HepG2 (cell line): ENCODE data around the gene AASDHPPT. TPM values are rescaled to one million over a fixed set of nuclear protein-coding genes. Genes with fewer than 3 reads are reported as not detected.

Source experiments
- ATAC-seq: fragments of 200-7000 bp; cut with Tn5 transposase; 3 replicates; pipeline ENCODE4 v1.9.1; 2020; ENCODE audit warnings: mild to moderate bottlenecking, moderate library complexity
- BruUV-seq: library from RNA; stranded (reverse); fragments of 400-500 nt; replicated peaks from 2 replicates; lab custom pipeline; 2021; lab: Mats Ljungman, UMichigan
- CTCF ChIA-PET: fragments of 300-600 bp; formaldehyde crosslinking; extraction: SDS; loops from one replicate; lab custom pipeline; 2021; ENCODE audit warnings: low total read pairs, inconsistent platforms, low intra/inter-chr PET ratio; lab: Yijun Ruan, JAX
- POLR2A ChIA-PET: fragments of 350-600 bp; sonication (Branson Sonifier 250); formaldehyde crosslinking; loops from one replicate; lab custom pipeline; 2020; ENCODE audit warnings: antibody characterized with exemption, inconsistent platforms; lab: Yijun Ruan, JAX
- DNase-seq: peaks from one replicate; pipeline ENCODE4 v3.0.0-alpha.2; 2015; ENCODE audit warnings: low spot score
- FAIRE-seq: peaks from 3 replicates; lab custom pipeline; 2011; peaks lifted over from hg19 to GRCh38; lab: Jason Lieb, UNC
- H2AFZ ChIP-seq: one replicate; pipeline ENCODE4 v1.6.1; 2011; ENCODE audit warnings: low read length, inconsistent platforms
- H3K27ac ChIP-seq: fragments of 300-600 bp; 3 replicates; pipeline ENCODE4 v1.8.0; 2011; ENCODE audit warnings: mixed run types, mild to moderate bottlenecking, mixed read lengths, low read length, inconsistent platforms; ENCODE audit not compliant: insufficient read depth; ENCODE audit errors: extremely low read length
- H3K27me3 ChIP-seq, 2 experiments: fragments of 200-600 bp in 1 of 2; 2 replicates in 1 of 2; 3 replicates in 1 of 2; pipeline versions ENCODE4 v1.6.0 to v1.8.0; 2011; ENCODE audit warnings: low read length in 2 of 2, mild to moderate bottlenecking in 2 of 2, moderate library complexity in 2 of 2, inconsistent platforms in 1 of 2; ENCODE audit not compliant: insufficient read depth in 2 of 2, control insufficient read depth in 1 of 2
- H3K36me3 ChIP-seq, 2 experiments: fragments of 200-600 bp in 1 of 2; replicated peaks in 1 of 2; 2 replicates in 1 of 2; 3 replicates in 1 of 2; pipeline versions ENCODE4 v1.5.1 to v1.8.0; 2011; ENCODE audit warnings: low read length in 2 of 2, inconsistent platforms in 1 of 2; ENCODE audit not compliant: insufficient read depth in 2 of 2, control insufficient read depth in 1 of 2
- H3K4me1 ChIP-seq: 2 replicates; pipeline ENCODE4 v1.5.1; 2012; ENCODE audit warnings: low read length, inconsistent platforms; ENCODE audit not compliant: insufficient read depth
- H3K4me2 ChIP-seq: 2 replicates; pipeline ENCODE4 v1.6.0; 2011; ENCODE audit warnings: low read depth, low read length, inconsistent platforms
- H3K4me3 ChIP-seq, 3 experiments: fragments of 200-600 bp in 1 of 3; sonication (generic), shearing (Covaris generic) in 1 of 3; replicated peaks in 1 of 3; 2 replicates each; pipeline ENCODE4 v1.5.1; 2011 to 2016; ENCODE audit warnings: low read length in 3 of 3, inconsistent platforms in 2 of 3, low read depth in 2 of 3, mild to moderate bottlenecking in 2 of 3, control low read depth in 1 of 3, mixed read lengths in 1 of 3; ENCODE audit not compliant: insufficient read depth in 1 of 3
- H3K79me2 ChIP-seq: one replicate; pipeline ENCODE4 v1.6.1; 2011; ENCODE audit warnings: low read length, inconsistent platforms; ENCODE audit not compliant: insufficient read depth
- H3K9ac ChIP-seq: 2 replicates; pipeline ENCODE4 v1.6.0; 2011; ENCODE audit warnings: mild to moderate bottlenecking, low read depth, low read length, inconsistent platforms; ENCODE audit not compliant: insufficient read depth
- H3K9me3 ChIP-seq: 2 replicates; pipeline ENCODE4 v1.5.1; 2012; ENCODE audit warnings: mild to moderate bottlenecking, low read length
- H4K20me1 ChIP-seq: 2 replicates; pipeline ENCODE4 v1.6.0; 2011; ENCODE audit warnings: inconsistent platforms, mild to moderate bottlenecking, low read length, moderate library complexity; ENCODE audit not compliant: insufficient read depth
- CCAR2 ChIP-seq: fragments of 200-400 bp; formaldehyde crosslinking; optimal IDR thresholded peaks from 2 replicates; pipeline ENCODE3; 2018; ENCODE audit warnings: low read depth, mild to moderate bottlenecking, low read length, moderate library complexity
- CEBPG ChIP-seq: IDR thresholded peaks from 2 replicates; pipeline ENCODE4 v1.6.1; 2016
- CTCF ChIP-seq: sonication (generic); formaldehyde crosslinking; IDR thresholded peaks from 2 replicates; pipeline ENCODE4 v1.5.0; 2020; ENCODE audit warnings: mild to moderate bottlenecking, missing genetic modification reagents, moderate library complexity
- DRAP1 ChIP-seq: IDR thresholded peaks from 2 replicates; pipeline ENCODE4 v1.6.1; 2016; ENCODE audit warnings: missing genetic modification reagents, missing compliant biosample characterization
- GFI1 ChIP-seq: sonication (generic); formaldehyde crosslinking; IDR thresholded peaks from 2 replicates; pipeline ENCODE4 v1.5.0; 2020; ENCODE audit warnings: missing genetic modification reagents, mild to moderate bottlenecking, borderline replicate concordance
- REL ChIP-seq: sonication (generic); formaldehyde crosslinking; conservative IDR thresholded peaks from 2 replicates; pipeline ENCODE4 v1.8.0; 2022; ENCODE audit warnings: mild to moderate bottlenecking, missing genetic modification reagents, moderate library complexity
- SNAPC2 ChIP-seq: sonication (generic); formaldehyde crosslinking; IDR thresholded peaks from 2 replicates; pipeline ENCODE4 v1.8.1; 2022; ENCODE audit warnings: mild to moderate bottlenecking, missing genetic modification reagents
- TSC22D2 ChIP-seq: sonication (generic); formaldehyde crosslinking; IDR thresholded peaks from 2 replicates; pipeline ENCODE4 v1.5.1; 2020; ENCODE audit warnings: missing genetic modification reagents, mild to moderate bottlenecking, borderline replicate concordance
- ZFP91 ChIP-seq: sonication (generic); formaldehyde crosslinking; IDR thresholded peaks from 2 replicates; pipeline ENCODE4 v1.9.0; 2022; ENCODE audit warnings: missing genetic modification reagents, mild to moderate bottlenecking, borderline replicate concordance
- ZNF124 ChIP-seq: sonication (generic); formaldehyde crosslinking; IDR thresholded peaks from 2 replicates; pipeline ENCODE4 v1.4.0; 2020; ENCODE audit warnings: missing genetic modification reagents
- ZNF556 ChIP-seq: sonication (generic); formaldehyde crosslinking; IDR thresholded peaks from 2 replicates; pipeline ENCODE4 v1.4.0; 2020; ENCODE audit warnings: mild to moderate bottlenecking, missing genetic modification reagents, borderline replicate concordance
- ZNF639 ChIP-seq: conservative IDR thresholded peaks from 2 replicates; pipeline ENCODE4 v1.6.1; 2018; ENCODE audit warnings: missing genetic modification reagents
- ZNF883 ChIP-seq: sonication (generic); formaldehyde crosslinking; IDR thresholded peaks from 2 replicates; pipeline ENCODE4 v1.5.1; 2020; ENCODE audit warnings: mild to moderate bottlenecking, missing genetic modification reagents; ENCODE audit errors: not compliant biosample characterization
- WGBS: methylation state at CpG from one replicate; pipeline ENCODE4 v1.1.6; 2017; ENCODE audit warnings: low lambda C conversion rate; 5-methylcytosine and 5-hydroxymethylcytosine counted together
- in situ Hi-C: cut with HindIII; loops from 2 replicates; pipeline ENCODE4 v1.10.0; 2017; ENCODE audit warnings: low pct_unique_long_range_greater_than_20kb; ENCODE audit not compliant: extremely low pct_ligation_motif_present
- intact Hi-C: fragments of 100-400 bp; cut with micrococcal nuclease; formaldehyde crosslinking; loops from one replicate; pipeline ENCODE4 v1.10.0; 2022; ENCODE audit not compliant: unreplicated experiment
- polyA plus RNA-seq, 8 experiments: library from polyadenylated mRNA; depleted of rRNA in 3 of 8; stranded (reverse) in 7 of 8; unstranded in 1 of 8; fragments of >200 nt; fragmentation: Illumina TruSeq in 4 of 8; extraction: Trizol in 4 of 8; gene quantifications; 2 replicates each; pipeline versions ENCODE4 v1.2.1 to v1.2.3, GENCODE V29; 2011 to 2016; ENCODE audit warnings: low read depth in 4 of 8, missing spikeins in 1 of 8, mixed read lengths in 1 of 8; ENCODE audit not compliant: insufficient read depth in 1 of 8
- total RNA-seq, 5 experiments: library from RNA; depleted of rRNA; stranded (reverse); fragments of >200 nt; fragmentation: Illumina TruSeq; extraction: Trizol; gene quantifications; 2 replicates each; pipeline ENCODE4 v1.2.3, GENCODE V29; 2016; ENCODE audit warnings: low read depth in 1 of 5
- TF ChIP-seq, protein P1 (sequence below): sonication (generic); formaldehyde crosslinking; IDR thresholded peaks from 2 replicates; pipeline ENCODE4 v1.9.0; 2021; ENCODE audit warnings: missing genetic modification reagents, mild to moderate bottlenecking, borderline replicate concordance

AASDHPPT gene
- total and polyA plus RNA-seq, 2 of the 13 experiments (the other 11 are each of a cell fraction or from before 2014, with no cell fraction given) = 20.2 to 43.7 TPM

DNA sequence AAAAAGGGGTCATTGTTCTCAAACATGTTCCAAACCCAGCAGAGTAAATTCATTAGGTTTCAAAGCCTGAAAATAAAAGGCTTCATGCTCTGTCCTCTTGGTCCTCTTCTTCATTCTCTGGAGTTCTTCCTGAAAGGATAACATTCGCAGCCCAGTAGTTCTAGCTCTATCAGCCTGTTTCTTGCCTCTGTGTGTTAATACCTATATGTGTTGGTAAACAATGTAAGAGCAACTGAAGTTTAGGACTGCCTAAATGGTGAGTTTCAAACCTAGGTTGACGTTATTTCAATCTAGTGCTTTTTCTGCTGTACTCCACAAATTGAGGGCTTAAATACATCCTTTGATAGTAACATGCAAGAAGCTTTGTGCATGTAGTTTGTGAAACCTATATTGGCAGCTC, 9.4 kb downstream of the AASDHPPT start (continued):
- TF ChIP-seq ZNF883 (CRISPR knock-in tag) = no peak
- no peak for TF ChIP-seq GFI1 (CRISPR knock-in tag)
- no peak for TF ChIP-seq REL (CRISPR knock-in tag)
- no peak for TF ChIP-seq ZFP91 (CRISPR knock-in tag)
- TF ChIP-seq ZNF639 (CRISPR knock-in tag) = no peak

- H3K36me3 ChIP-seq = peaks cover 4 to 38% of the 10 kb centered on the region in 2 experiments
- CTCF ChIA-PET = no interaction called here
- peak; percentile 62 for DNase-seq
- no peaks in the 10 kb centered on the region for H3K9me3 ChIP-seq
- H3K4me1 ChIP-seq = peaks cover 19% of the 10 kb centered on the region
- WGBS = 29% methylated on average over 9 of the region's 9 CpGs
- peaks cover 21% of the 10 kb centered on the region for H4K20me1 ChIP-seq
- H3K27me3 ChIP-seq = no peaks in the 10 kb centered on the region
- H3K9ac ChIP-seq = no peak overlapping the region
- H3K27ac ChIP-seq = no peak overlapping the region
- no peak overlapping the region for H3K4me3 ChIP-seq
- intact Hi-C loops (loop anchor here (2.0 to 5.0 kb wide), 2 partner anchors 499 to 949 kb away; no protein-coding TSS in a partner anchor), in situ Hi-C loops (no loop called here)
- BruUV-seq = no TSS peak
- no peak overlapping the region for H2AFZ ChIP-seq
- peak; percentile 75 for ATAC-seq
- POLR2A ChIA-PET = interaction anchor here (1.8 kb wide), 1 partner anchor 11 kb away, joined by 13 read pairs; the partner anchor contains the start of genes AASDHPPT and KBTBD3
- H3K4me2 ChIP-seq = peak overlapping the region; percentile 25
- H3K79me2 ChIP-seq = peaks cover 59% of the 10 kb centered on the region
- no peak for FAIRE-seq
- no peak for TF ChIP-seq DRAP1 (CRISPR knock-in tag)
- TF ChIP-seq CEBPG = peak; percentile 59
- no peak for TF ChIP-seq ZNF556 (CRISPR knock-in tag)
- no peak for TF ChIP-seq CCAR2
- TF ChIP-seq ZNF124 = peak; percentile 81; the same call in 1 of the 2 replicates
- TF ChIP-seq, protein P1, sequence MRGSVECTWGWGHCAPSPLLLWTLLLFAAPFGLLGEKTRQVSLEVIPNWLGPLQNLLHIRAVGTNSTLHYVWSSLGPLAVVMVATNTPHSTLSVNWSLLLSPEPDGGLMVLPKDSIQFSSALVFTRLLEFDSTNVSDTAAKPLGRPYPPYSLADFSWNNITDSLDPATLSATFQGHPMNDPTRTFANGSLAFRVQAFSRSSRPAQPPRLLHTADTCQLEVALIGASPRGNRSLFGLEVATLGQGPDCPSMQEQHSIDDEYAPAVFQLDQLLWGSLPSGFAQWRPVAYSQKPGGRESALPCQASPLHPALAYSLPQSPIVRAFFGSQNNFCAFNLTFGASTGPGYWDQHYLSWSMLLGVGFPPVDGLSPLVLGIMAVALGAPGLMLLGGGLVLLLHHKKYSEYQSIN (CRISPR knock-in tag) = no peak
- no peak for TF ChIP-seq SNAPC2 (CRISPR knock-in tag)
- no peak for TF ChIP-seq TSC22D2 (CRISPR knock-in tag)
- TF ChIP-seq CTCF = peak; percentile 81
Measured at GRCh38 chr11:106087815-106088435, 10.5 kb downstream of the AASDHPPT start.
